Stomach (tissue), 4 donors: ENCODE data around the gene RNLS.

ENCODE experiments used
- POLR2A ChIP-seq, 4 donors: fragments of 450-650 bp; IDR thresholded peaks; one replicate each; pipeline ENCODE4 v1.6.1; 2016; ENCODE audit warnings: antibody characterized with exemption in 4 of 4, control low read depth in 2 of 4, mild to moderate bottlenecking in 1 of 4, moderate library complexity in 1 of 4
- POLR2AphosphoS5 ChIP-seq, 3 donors: sonication (generic); formaldehyde crosslinking; IDR thresholded peaks; one replicate each; pipeline ENCODE4 v1.6.1; 2016; ENCODE audit warnings: antibody characterized with exemption in 3 of 3
- TF ChIP-seq, protein P1 (sequence below), 7 experiments: fragments of 450-650 bp in 4 of 7; fragments of 200-600 bp in 3 of 7; sonication (generic) in 3 of 7; IDR thresholded peaks; one replicate each; pipeline ENCODE4 v1.5.1; 2016 to 2019; ENCODE audit warnings: antibody characterized with exemption in 7 of 7, control low read depth in 2 of 7, mild to moderate bottlenecking in 1 of 7

DNA sequence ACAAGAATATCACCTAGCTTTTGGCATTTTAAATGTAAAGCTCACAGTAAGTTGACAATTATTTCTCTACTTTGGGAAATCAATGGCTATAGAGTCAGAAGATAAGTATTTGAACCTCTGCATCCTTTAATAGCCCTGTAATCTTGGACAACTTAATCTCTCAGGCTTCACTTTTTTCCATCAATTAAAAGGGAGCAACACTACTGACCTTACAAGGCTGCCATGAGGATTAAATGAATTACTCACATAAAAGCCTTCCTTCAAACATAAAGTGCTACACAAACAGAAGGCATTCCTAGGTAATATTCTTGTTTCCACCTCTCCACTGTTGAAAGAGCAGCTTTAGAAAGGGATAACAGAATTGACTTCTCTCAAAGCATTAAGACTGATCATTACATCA is 266.0 kb downstream of the RNLS start:
- TF ChIP-seq POLR2A (IDR thresholded peaks at IDR 0.05), result no peak
- TF ChIP-seq, protein P1, sequence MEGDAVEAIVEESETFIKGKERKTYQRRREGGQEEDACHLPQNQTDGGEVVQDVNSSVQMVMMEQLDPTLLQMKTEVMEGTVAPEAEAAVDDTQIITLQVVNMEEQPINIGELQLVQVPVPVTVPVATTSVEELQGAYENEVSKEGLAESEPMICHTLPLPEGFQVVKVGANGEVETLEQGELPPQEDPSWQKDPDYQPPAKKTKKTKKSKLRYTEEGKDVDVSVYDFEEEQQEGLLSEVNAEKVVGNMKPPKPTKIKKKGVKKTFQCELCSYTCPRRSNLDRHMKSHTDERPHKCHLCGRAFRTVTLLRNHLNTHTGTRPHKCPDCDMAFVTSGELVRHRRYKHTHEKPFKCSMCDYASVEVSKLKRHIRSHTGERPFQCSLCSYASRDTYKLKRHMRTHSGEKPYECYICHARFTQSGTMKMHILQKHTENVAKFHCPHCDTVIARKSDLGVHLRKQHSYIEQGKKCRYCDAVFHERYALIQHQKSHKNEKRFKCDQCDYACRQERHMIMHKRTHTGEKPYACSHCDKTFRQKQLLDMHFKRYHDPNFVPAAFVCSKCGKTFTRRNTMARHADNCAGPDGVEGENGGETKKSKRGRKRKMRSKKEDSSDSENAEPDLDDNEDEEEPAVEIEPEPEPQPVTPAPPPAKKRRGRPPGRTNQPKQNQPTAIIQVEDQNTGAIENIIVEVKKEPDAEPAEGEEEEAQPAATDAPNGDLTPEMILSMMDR (IDR thresholded peaks at IDR 0.05), result no peak
- no peak for TF ChIP-seq POLR2AphosphoS5 (IDR thresholded peaks at IDR 0.05)
